HG03521 (cell line): ENCODE results near the gene L1CAM.

Experiments used
- ATAC-seq: cut with Tn5 transposase; IDR thresholded peaks from one replicate; pipeline ENCODE4 v1.9.1; 2021; ENCODE audit warnings: mild to moderate bottlenecking, moderate library complexity; ENCODE audit not compliant: unreplicated experiment

The L1CAM gene

GRCh38 chrX:153812220-153812619 lies 73.8 kb downstream of the L1CAM start:
- no peak for ATAC-seq
